A549 (cell line): Measurements from ENCODE around the gene DIP2A.

Source experiments
- HES2 ChIP-seq: fragments of >200 bp; sonication (Bioruptor Twin); formaldehyde crosslinking; IDR thresholded peaks from 2 replicates; pipeline ENCODE4 v1.6.1; 2016
- RFX5 ChIP-seq: fragments of 450-650 bp; IDR thresholded peaks from 2 replicates; pipeline ENCODE4 v1.7.1; 2014; ENCODE audit warnings: antibody characterized with exemption, mild to moderate bottlenecking, moderate library complexity

- TF ChIP-seq RFX5 (no peak), HES2 (no peak)
These were observed 4.5 kb upstream of the DIP2A start for GRCh38 chr21:46454142-46454541.
